Measurements from ENCODE around the gene CCDC33.

The CCDC33 gene

DNA sequence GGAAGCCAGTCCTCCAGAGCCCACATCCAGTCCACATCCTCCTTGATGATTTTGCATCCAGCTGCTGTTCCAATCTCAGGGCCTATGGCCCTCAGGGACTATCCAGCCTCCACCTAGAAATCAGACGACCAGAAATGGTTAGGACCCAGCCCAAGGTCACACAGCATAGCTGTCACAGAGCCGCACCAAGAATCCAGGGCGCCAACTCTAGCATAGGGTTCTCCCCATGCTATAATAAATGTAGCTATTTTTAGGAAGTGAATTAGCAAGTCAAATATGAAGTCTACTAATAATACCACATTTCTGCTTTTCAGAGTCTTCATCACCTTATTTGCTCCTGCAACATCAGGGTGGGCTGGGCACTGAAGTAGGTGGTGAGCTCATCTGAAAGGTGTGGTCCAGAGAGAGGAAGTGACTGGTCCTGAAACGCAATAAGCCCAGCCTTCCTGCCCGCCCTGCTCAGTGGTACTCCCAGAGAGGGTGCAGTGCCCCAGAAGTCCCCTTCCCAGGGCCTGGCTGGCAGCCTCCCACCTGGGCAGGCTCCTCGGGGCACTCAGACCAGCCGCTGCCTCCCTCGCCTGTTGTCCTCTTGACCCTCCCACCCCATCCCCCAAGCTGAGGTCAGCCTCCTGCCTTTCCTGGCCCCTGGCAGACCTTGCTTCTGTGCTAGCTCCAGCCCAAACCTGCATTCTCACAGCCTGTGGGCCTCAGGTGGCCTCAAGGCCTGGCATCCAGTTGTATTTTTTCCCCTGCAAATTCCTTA, 148.9 kb downstream of the CCDC33 start:
- peak overlapping the region; percentile 86 for H3K9ac ChIP-seq (ENCODE audit: low read length)
- H3K4me2 ChIP-seq (ENCODE audit: low read depth, low read length) = peak overlapping the region; percentile 72
- no peaks in the 10 kb centered on the region for H3K9me2 ChIP-seq (replicated peaks; ENCODE audit: insufficient read depth, low read length)
- no peaks in the 10 kb centered on the region for H4K20me1 ChIP-seq (ENCODE audit: insufficient read depth, low read length)
- H3K36me3 ChIP-seq (replicated peaks; ENCODE audit: insufficient read depth, low read length) = no peaks in the 10 kb centered on the region
- DNase-seq = peak; percentile 89
- no peaks in the 10 kb centered on the region for H3K9me3 ChIP-seq (replicated peaks; ENCODE audit: insufficient read depth, low read length)
- H3K27me3 ChIP-seq (replicated peaks; ENCODE audit: insufficient read depth, low read length) = no peaks in the 10 kb centered on the region
- no peak overlapping the region; the same call in 1 of the 2 replicates for H2AFZ ChIP-seq (ENCODE audit: low read length)
- peak overlapping the region; percentile 99 for H3K27ac ChIP-seq (ENCODE audit: low read length)
- peaks cover 24% of the 10 kb centered on the region for H3F3A ChIP-seq (ENCODE audit: insufficient read depth, low read length)
- H3K79me2 ChIP-seq (ENCODE audit: low read length) = no peaks in the 10 kb centered on the region
- TF ChIP-seq EZH2 (optimal IDR thresholded peaks at IDR 0.05; ENCODE audit: low read depth, low read length) = no peak
- TF ChIP-seq EZH2phosphoT487 (IDR thresholded peaks at IDR 0.05; ENCODE audit: low read length) = no peak
- TF ChIP-seq, protein P1, sequence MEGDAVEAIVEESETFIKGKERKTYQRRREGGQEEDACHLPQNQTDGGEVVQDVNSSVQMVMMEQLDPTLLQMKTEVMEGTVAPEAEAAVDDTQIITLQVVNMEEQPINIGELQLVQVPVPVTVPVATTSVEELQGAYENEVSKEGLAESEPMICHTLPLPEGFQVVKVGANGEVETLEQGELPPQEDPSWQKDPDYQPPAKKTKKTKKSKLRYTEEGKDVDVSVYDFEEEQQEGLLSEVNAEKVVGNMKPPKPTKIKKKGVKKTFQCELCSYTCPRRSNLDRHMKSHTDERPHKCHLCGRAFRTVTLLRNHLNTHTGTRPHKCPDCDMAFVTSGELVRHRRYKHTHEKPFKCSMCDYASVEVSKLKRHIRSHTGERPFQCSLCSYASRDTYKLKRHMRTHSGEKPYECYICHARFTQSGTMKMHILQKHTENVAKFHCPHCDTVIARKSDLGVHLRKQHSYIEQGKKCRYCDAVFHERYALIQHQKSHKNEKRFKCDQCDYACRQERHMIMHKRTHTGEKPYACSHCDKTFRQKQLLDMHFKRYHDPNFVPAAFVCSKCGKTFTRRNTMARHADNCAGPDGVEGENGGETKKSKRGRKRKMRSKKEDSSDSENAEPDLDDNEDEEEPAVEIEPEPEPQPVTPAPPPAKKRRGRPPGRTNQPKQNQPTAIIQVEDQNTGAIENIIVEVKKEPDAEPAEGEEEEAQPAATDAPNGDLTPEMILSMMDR (IDR thresholded peaks at IDR 0.05; ENCODE audit: low read length) = no peak
- peaks cover 44% of the 10 kb centered on the region for H3K4me1 ChIP-seq (ENCODE audit: low read length)
- H3K4me3 ChIP-seq (ENCODE audit: low read length) = peak overlapping the region; percentile 21; the same call in 1 of the 2 replicates

DNA sequence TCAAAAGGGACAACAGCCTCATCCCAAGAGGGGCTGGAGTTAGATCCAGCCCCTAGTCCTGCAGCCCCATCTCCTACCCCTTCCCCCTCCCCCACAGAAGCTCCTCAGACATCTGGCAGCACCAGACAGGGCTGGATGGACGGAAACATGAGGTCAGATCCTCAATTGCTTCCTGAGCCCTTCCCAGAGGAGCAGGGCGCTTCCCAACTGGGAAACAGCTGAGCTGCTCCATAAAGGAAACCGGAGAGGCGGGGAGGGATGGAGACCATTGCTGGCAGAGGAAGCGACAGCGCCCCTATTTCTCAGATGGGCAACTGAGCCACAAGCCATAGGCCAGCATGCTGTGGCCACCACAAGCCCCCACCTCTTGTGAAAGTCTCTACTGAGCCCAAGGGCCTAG, 149.6 kb downstream of the CCDC33 start:
- Histone ChIP-seq H3K4me3 (ENCODE audit: low read length) (no peak overlapping the region), H3F3A (ENCODE audit: insufficient read depth, low read length) (peaks cover 24% of the 10 kb centered on the region), H3K9ac (ENCODE audit: low read length) (peak overlapping the region; percentile 86), H3K79me2 (ENCODE audit: low read length) (no peaks in the 10 kb centered on the region), H3K27me3 (replicated peaks; ENCODE audit: insufficient read depth, low read length) (no peaks in the 10 kb centered on the region), H3K4me1 (ENCODE audit: low read length) (peaks cover 44% of the 10 kb centered on the region), H3K9me3 (replicated peaks; ENCODE audit: insufficient read depth, low read length) (no peaks in the 10 kb centered on the region), H4K20me1 (ENCODE audit: insufficient read depth, low read length) (no peaks in the 10 kb centered on the region), H3K36me3 (replicated peaks; ENCODE audit: insufficient read depth, low read length) (no peaks in the 10 kb centered on the region), H2AFZ (ENCODE audit: low read length) (no peak overlapping the region), H3K27ac (ENCODE audit: low read length) (peak overlapping the region; percentile 99), H3K9me2 (replicated peaks; ENCODE audit: insufficient read depth, low read length) (no peaks in the 10 kb centered on the region), H3K4me2 (ENCODE audit: low read depth, low read length) (peak overlapping the region; percentile 72)
- no peak for DNase-seq
- TF ChIP-seq, protein P1 (IDR thresholded peaks at IDR 0.05; ENCODE audit: low read length) = no peak
- no peak for TF ChIP-seq EZH2 (optimal IDR thresholded peaks at IDR 0.05; ENCODE audit: low read depth, low read length)
- no peak for TF ChIP-seq EZH2phosphoT487 (IDR thresholded peaks at IDR 0.05; ENCODE audit: low read length)
